Activated naive CD4-positive, alpha-beta T cell treated with anti-CD3 and anti-CD28 coated beads, Interleukin-2, amount 50 U/mL, for 24 hours (primary cell): ENCODE results near the gene PDLIM1.

Experiments used
- H3K27ac Mint-ChIP-seq: one replicate; pipeline ENCODE4 v1.8.0; 2021; ENCODE audit warnings: mild to moderate bottlenecking, mixed read lengths
- H3K27me3 Mint-ChIP-seq: one replicate; pipeline ENCODE4 v1.8.0; 2021; ENCODE audit warnings: mixed read lengths
- H3K36me3 Mint-ChIP-seq: one replicate; pipeline ENCODE4 v1.8.0; 2021; ENCODE audit warnings: mixed read lengths
- H3K4me1 Mint-ChIP-seq: one replicate; pipeline ENCODE4 v1.8.0; 2021; ENCODE audit warnings: mixed read lengths
- H3K4me3 Mint-ChIP-seq: one replicate; pipeline ENCODE4 v1.8.0; 2021; ENCODE audit warnings: mild to moderate bottlenecking, mixed read lengths
- H3K9me3 Mint-ChIP-seq: one replicate; pipeline ENCODE4 v1.8.0; 2021; ENCODE audit warnings: mixed read lengths

PDLIM1 gene

GRCh38 chr10:95290461-95291364, at the start of gene PDLIM1:
TSS of gene PDLIM1 (minus strand) at chr10:95291003. CDS start at chr10:95290915, 88 bp downstream.
- Mint-ChIP-seq H3K36me3 (no peaks in the 10 kb centered on the region), H3K27me3 (peaks cover 37% of the 10 kb centered on the region), H3K9me3 (no peaks in the 10 kb centered on the region), H3K4me3 (peak within 1 kb of the TSS; percentile 77), H3K27ac (no peak within 1 kb of the TSS), H3K4me1 (peaks cover 22% of the 10 kb centered on the region)

- Mint-ChIP-seq H3K4me1 (no peaks in the 10 kb centered on the region), H3K27ac (no peak overlapping the region), H3K9me3 (no peaks in the 10 kb centered on the region), H3K27me3 (no peaks in the 10 kb centered on the region), H3K36me3 (no peaks in the 10 kb centered on the region), H3K4me3 (no peak overlapping the region)
Observed at GRCh38 chr10:95339863-95340262, 49.1 kb upstream of the PDLIM1 start.

GRCh38 chr10:95337423-95338160, 46.8 kb upstream of the PDLIM1 start:
- no peak overlapping the region for H3K27ac Mint-ChIP-seq
- H3K4me1 Mint-ChIP-seq, result no peaks in the 10 kb centered on the region
- no peak overlapping the region for H3K4me3 Mint-ChIP-seq
- no peaks in the 10 kb centered on the region for H3K27me3 Mint-ChIP-seq
- no peaks in the 10 kb centered on the region for H3K36me3 Mint-ChIP-seq
- H3K9me3 Mint-ChIP-seq, result no peaks in the 10 kb centered on the region

GRCh38 chr10:95336702-95337101, 45.9 kb upstream of the PDLIM1 start:
- no peaks in the 10 kb centered on the region for H3K4me1 Mint-ChIP-seq

GRCh38 chr10:95335933-95336699, 45.3 kb upstream of the PDLIM1 start:
- H3K9me3 Mint-ChIP-seq, result no peaks in the 10 kb centered on the region
- no peak overlapping the region for H3K27ac Mint-ChIP-seq
- H3K27me3 Mint-ChIP-seq, result no peaks in the 10 kb centered on the region
- no peaks in the 10 kb centered on the region for H3K36me3 Mint-ChIP-seq
- H3K4me1 Mint-ChIP-seq, result no peaks in the 10 kb centered on the region
- H3K4me3 Mint-ChIP-seq, result no peak overlapping the region

More at GRCh38 chr10:95336702-95337101, 45.9 kb upstream of the PDLIM1 start:
- Mint-ChIP-seq H3K9me3 (no peaks in the 10 kb centered on the region), H3K36me3 (no peaks in the 10 kb centered on the region), H3K27ac (no peak overlapping the region), H3K27me3 (no peaks in the 10 kb centered on the region), H3K4me3 (no peak overlapping the region)

- H3K9me3 Mint-ChIP-seq, result no peaks in the 10 kb centered on the region
- no peaks in the 10 kb centered on the region for H3K36me3 Mint-ChIP-seq
- H3K27ac Mint-ChIP-seq, result no peak overlapping the region
- H3K4me3 Mint-ChIP-seq, result no peak overlapping the region
- H3K4me1 Mint-ChIP-seq, result no peaks in the 10 kb centered on the region
- H3K27me3 Mint-ChIP-seq, result no peaks in the 10 kb centered on the region
Observed at GRCh38 chr10:95334805-95335144, 44.0 kb upstream of the PDLIM1 start.

GRCh38 chr10:95333997-95334804, 43.4 kb upstream of the PDLIM1 start:
- Mint-ChIP-seq H3K4me1 (no peaks in the 10 kb centered on the region), H3K27ac (no peak overlapping the region), H3K27me3 (no peaks in the 10 kb centered on the region), H3K36me3 (no peaks in the 10 kb centered on the region), H3K4me3 (no peak overlapping the region), H3K9me3 (no peaks in the 10 kb centered on the region)

- H3K9me3 Mint-ChIP-seq, result no peaks in the 10 kb centered on the region
- no peaks in the 10 kb centered on the region for H3K36me3 Mint-ChIP-seq
- H3K27ac Mint-ChIP-seq, result no peak overlapping the region
- H3K27me3 Mint-ChIP-seq, result no peaks in the 10 kb centered on the region
- no peak overlapping the region for H3K4me3 Mint-ChIP-seq
- H3K4me1 Mint-ChIP-seq, result no peaks in the 10 kb centered on the region
Observed at GRCh38 chr10:95332666-95333249, 42.0 kb upstream of the PDLIM1 start.

GRCh38 chr10:95331596-95332130, 40.9 kb upstream of the PDLIM1 start:
- Mint-ChIP-seq H3K4me3 (no peak overlapping the region), H3K27ac (no peak overlapping the region), H3K9me3 (no peaks in the 10 kb centered on the region), H3K4me1 (no peaks in the 10 kb centered on the region), H3K36me3 (no peaks in the 10 kb centered on the region), H3K27me3 (no peaks in the 10 kb centered on the region)

- H3K4me1 Mint-ChIP-seq, result no peaks in the 10 kb centered on the region
- H3K9me3 Mint-ChIP-seq, result no peaks in the 10 kb centered on the region
- no peak overlapping the region for H3K4me3 Mint-ChIP-seq
- H3K27ac Mint-ChIP-seq, result no peak overlapping the region
- no peaks in the 10 kb centered on the region for H3K36me3 Mint-ChIP-seq
- H3K27me3 Mint-ChIP-seq, result no peaks in the 10 kb centered on the region
Observed at GRCh38 chr10:95330966-95331453, 40.2 kb upstream of the PDLIM1 start.

- no peak overlapping the region for H3K27ac Mint-ChIP-seq
Observed at GRCh38 chr10:95329296-95329695, 38.5 kb upstream of the PDLIM1 start.

GRCh38 chr10:95328013-95328412, 37.2 kb upstream of the PDLIM1 start:
- H3K4me1 Mint-ChIP-seq, result no peaks in the 10 kb centered on the region
- no peak overlapping the region for H3K4me3 Mint-ChIP-seq
- no peaks in the 10 kb centered on the region for H3K27me3 Mint-ChIP-seq
- no peaks in the 10 kb centered on the region for H3K36me3 Mint-ChIP-seq
- H3K27ac Mint-ChIP-seq, result no peak overlapping the region
- no peaks in the 10 kb centered on the region for H3K9me3 Mint-ChIP-seq

More at GRCh38 chr10:95329296-95329695, 38.5 kb upstream of the PDLIM1 start:
- H3K4me3 Mint-ChIP-seq, result no peak overlapping the region
- no peaks in the 10 kb centered on the region for H3K9me3 Mint-ChIP-seq
- H3K4me1 Mint-ChIP-seq, result no peaks in the 10 kb centered on the region
- H3K36me3 Mint-ChIP-seq, result no peaks in the 10 kb centered on the region
- no peaks in the 10 kb centered on the region for H3K27me3 Mint-ChIP-seq

- no peaks in the 10 kb centered on the region for H3K4me1 Mint-ChIP-seq
- no peaks in the 10 kb centered on the region for H3K36me3 Mint-ChIP-seq
- no peaks in the 10 kb centered on the region for H3K27me3 Mint-ChIP-seq
- no peak overlapping the region for H3K27ac Mint-ChIP-seq
- H3K9me3 Mint-ChIP-seq, result no peaks in the 10 kb centered on the region
- H3K4me3 Mint-ChIP-seq, result no peak overlapping the region
Observed at GRCh38 chr10:95327367-95327766, 36.6 kb upstream of the PDLIM1 start.

- H3K9me3 Mint-ChIP-seq, result no peaks in the 10 kb centered on the region
- H3K27ac Mint-ChIP-seq, result no peak overlapping the region
- H3K4me3 Mint-ChIP-seq, result no peak overlapping the region
Observed at GRCh38 chr10:95326396-95326795, 35.6 kb upstream of the PDLIM1 start.

More at GRCh38 chr10:95326396-95326795, 35.6 kb upstream of the PDLIM1 start:
- H3K4me1 Mint-ChIP-seq, result no peaks in the 10 kb centered on the region
- H3K27me3 Mint-ChIP-seq, result no peaks in the 10 kb centered on the region
- no peaks in the 10 kb centered on the region for H3K36me3 Mint-ChIP-seq
